CD4-positive, alpha-beta T cell treated with Interleukin-12 subunit alpha and Interleukin-12 subunit beta, for 1 hour (primary cell): ENCODE measurements around the gene SRCIN1.

Experiments
- DNase-seq: peaks from one replicate; pipeline ENCODE4 v3.0.0-alpha.2; 2020

The SRCIN1 gene

GRCh38 chr17:38577645-38578173 is 28.0 kb downstream of the SRCIN1 start:
- DNase-seq: no peak

- no peak for DNase-seq
These were observed 28.5 kb downstream of the SRCIN1 start for GRCh38 chr17:38577244-38577643.

- DNase-seq: no peak
These were observed 30.0 kb downstream of the SRCIN1 start for GRCh38 chr17:38575781-38576180.

- DNase-seq: no peak
These were observed 31.0 kb downstream of the SRCIN1 start for GRCh38 chr17:38574712-38575111.

- no peak for DNase-seq
These were observed 32.9 kb downstream of the SRCIN1 start for GRCh38 chr17:38572669-38573365.

GRCh38 chr17:38571833-38572668 is 33.7 kb downstream of the SRCIN1 start:
- no peak for DNase-seq

GRCh38 chr17:38569701-38570512 is 35.8 kb downstream of the SRCIN1 start:
- no peak for DNase-seq

- no peak for DNase-seq
These were observed 36.8 kb downstream of the SRCIN1 start for GRCh38 chr17:38568845-38569510.

- DNase-seq: no peak
These were observed 37.5 kb downstream of the SRCIN1 start for GRCh38 chr17:38568274-38568673.

GRCh38 chr17:38567350-38567749 is 38.4 kb downstream of the SRCIN1 start:
- DNase-seq: no peak

GRCh38 chr17:38566666-38567031 is 39.1 kb downstream of the SRCIN1 start:
- no peak for DNase-seq

- no peak for DNase-seq
These were observed 39.7 kb downstream of the SRCIN1 start for GRCh38 chr17:38565853-38566665.

GRCh38 chr17:38564869-38565268 is 40.9 kb downstream of the SRCIN1 start:
- no peak for DNase-seq

GRCh38 chr17:38564254-38564837 is 41.4 kb downstream of the SRCIN1 start:
- no peak for DNase-seq

GRCh38 chr17:38563362-38564253 is 42.1 kb downstream of the SRCIN1 start:
- no peak for DNase-seq

- no peak for DNase-seq
These were observed 42.8 kb downstream of the SRCIN1 start for GRCh38 chr17:38562903-38563302.

- no peak for DNase-seq
These were observed 43.6 kb downstream of the SRCIN1 start for GRCh38 chr17:38562215-38562569.

- no peak for DNase-seq
These were observed 44.1 kb downstream of the SRCIN1 start for GRCh38 chr17:38561416-38562214.

GRCh38 chr17:38560503-38561318 is 45.0 kb downstream of the SRCIN1 start:
- DNase-seq: no peak
